Hepatocyte (in vitro differentiated cells): ENCODE measurements around the gene PDP2.

Experiments
- EZH2 ChIP-seq: fragments of 200-600 bp; sonication (generic); IDR thresholded peaks from 2 replicates; pipeline ENCODE4 v1.6.1; 2016; ENCODE audit warnings: antibody characterized with exemption, mild to moderate bottlenecking, borderline replicate concordance
- EZH2phosphoT487 ChIP-seq: fragments of 200-600 bp; sonication (generic); IDR thresholded peaks from one replicate; pipeline ENCODE4 v1.6.1; 2018; ENCODE audit warnings: antibody characterized with exemption, mild to moderate bottlenecking, low read depth, moderate library complexity; ENCODE audit not compliant: unreplicated experiment, severe bottlenecking
- TF ChIP-seq, protein P1 (sequence below): fragments of 200-600 bp; sonication (generic); IDR thresholded peaks from 2 replicates; pipeline ENCODE4 v1.5.1; 2016; ENCODE audit warnings: antibody characterized with exemption, mild to moderate bottlenecking; ENCODE audit not compliant: poor library complexity

DNA sequence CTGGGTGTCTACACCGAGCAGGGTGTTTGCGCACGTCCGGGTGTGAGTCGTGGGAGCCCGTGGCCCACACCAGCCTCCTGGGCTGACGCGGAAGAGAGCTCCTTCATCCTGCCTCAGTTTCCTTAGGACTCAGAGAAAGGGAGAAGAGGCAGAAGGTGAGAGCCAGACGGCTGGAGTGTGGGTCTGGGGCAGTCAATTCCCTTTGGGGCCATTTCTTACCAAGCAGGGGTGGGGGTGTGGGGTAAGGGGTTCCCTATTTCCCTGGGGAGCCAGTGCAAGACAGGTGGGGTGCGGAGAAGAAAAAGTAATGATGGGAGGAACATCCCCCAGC, 35.3 kb upstream of the PDP2 start:
- TF ChIP-seq, protein P1, sequence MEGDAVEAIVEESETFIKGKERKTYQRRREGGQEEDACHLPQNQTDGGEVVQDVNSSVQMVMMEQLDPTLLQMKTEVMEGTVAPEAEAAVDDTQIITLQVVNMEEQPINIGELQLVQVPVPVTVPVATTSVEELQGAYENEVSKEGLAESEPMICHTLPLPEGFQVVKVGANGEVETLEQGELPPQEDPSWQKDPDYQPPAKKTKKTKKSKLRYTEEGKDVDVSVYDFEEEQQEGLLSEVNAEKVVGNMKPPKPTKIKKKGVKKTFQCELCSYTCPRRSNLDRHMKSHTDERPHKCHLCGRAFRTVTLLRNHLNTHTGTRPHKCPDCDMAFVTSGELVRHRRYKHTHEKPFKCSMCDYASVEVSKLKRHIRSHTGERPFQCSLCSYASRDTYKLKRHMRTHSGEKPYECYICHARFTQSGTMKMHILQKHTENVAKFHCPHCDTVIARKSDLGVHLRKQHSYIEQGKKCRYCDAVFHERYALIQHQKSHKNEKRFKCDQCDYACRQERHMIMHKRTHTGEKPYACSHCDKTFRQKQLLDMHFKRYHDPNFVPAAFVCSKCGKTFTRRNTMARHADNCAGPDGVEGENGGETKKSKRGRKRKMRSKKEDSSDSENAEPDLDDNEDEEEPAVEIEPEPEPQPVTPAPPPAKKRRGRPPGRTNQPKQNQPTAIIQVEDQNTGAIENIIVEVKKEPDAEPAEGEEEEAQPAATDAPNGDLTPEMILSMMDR = no peak
- TF ChIP-seq EZH2 = no peak
- no peak for TF ChIP-seq EZH2phosphoT487
